Endodermal cell (in vitro differentiated cells): ENCODE results near the gene DTYMK. TPM values are rescaled to one million over a fixed set of nuclear protein-coding genes. Genes with fewer than 3 reads are reported as not detected.

Experiments used
- DNase-seq: peaks from one replicate; pipeline ENCODE4 v3.0.0-alpha.2; 2017
- H3K27ac ChIP-seq: 2 replicates; pipeline ENCODE4 v1.5.1; 2013; ENCODE audit warnings: mild to moderate bottlenecking, low read depth, low read length, moderate library complexity
- H3K27me3 ChIP-seq: 2 replicates; pipeline ENCODE4 v1.6.1; 2013; ENCODE audit warnings: mild to moderate bottlenecking, low read length, moderate library complexity; ENCODE audit not compliant: insufficient read depth, control insufficient read depth, poor library complexity, severe bottlenecking
- H3K36me3 ChIP-seq: 2 replicates; pipeline ENCODE4 v1.7.0; 2013; ENCODE audit warnings: mild to moderate bottlenecking, low read length, moderate library complexity; ENCODE audit not compliant: control insufficient read depth, insufficient read depth
- H3K4me1 ChIP-seq: one replicate; pipeline ENCODE4 v1.7.0; 2013; ENCODE audit warnings: low read length; ENCODE audit not compliant: control insufficient read depth, insufficient read depth
- H3K4me3 ChIP-seq: 2 replicates; pipeline ENCODE4 v1.5.1; 2013; ENCODE audit warnings: mild to moderate bottlenecking, low read length, moderate library complexity
- H3K9ac ChIP-seq: 2 replicates; pipeline ENCODE4 v1.6.1; 2013; ENCODE audit warnings: mild to moderate bottlenecking, low read length, moderate library complexity; ENCODE audit not compliant: poor library complexity, severe bottlenecking; ENCODE audit errors: extremely low read depth
- H3K9me3 ChIP-seq: 2 replicates; pipeline ENCODE4 v1.6.1; 2013; ENCODE audit warnings: mild to moderate bottlenecking, low read length, moderate library complexity; ENCODE audit not compliant: control insufficient read depth
- H3K27ac Mint-ChIP-seq: 2 replicates; pipeline ENCODE4 v1.8.0; 2020; ENCODE audit warnings: mixed read lengths
- H3K27me3 Mint-ChIP-seq: 2 replicates; pipeline ENCODE4 v1.8.0; 2021; ENCODE audit warnings: mild to moderate bottlenecking, mixed read lengths; ENCODE audit not compliant: insufficient read depth
- H3K36me3 Mint-ChIP-seq: 2 replicates; pipeline ENCODE4 v1.8.0; 2020; ENCODE audit warnings: low read depth, mixed read lengths
- H3K4me1 Mint-ChIP-seq: 2 replicates; pipeline ENCODE4 v1.8.0; 2020; ENCODE audit warnings: mixed read lengths
- H3K4me3 Mint-ChIP-seq: 2 replicates; pipeline ENCODE4 v1.8.0; 2020; ENCODE audit warnings: mild to moderate bottlenecking, moderate library complexity, mixed read lengths
- H3K9me3 Mint-ChIP-seq: 2 replicates; pipeline ENCODE4 v1.8.0; 2020; ENCODE audit warnings: mild to moderate bottlenecking, mixed read lengths
- CTCF ChIP-seq: fragments of 200-600 bp; sonication (generic); conservative IDR thresholded peaks from 2 replicates; pipeline ENCODE4 v1.5.0; 2021; ENCODE audit warnings: antibody characterized with exemption, mild to moderate bottlenecking
- WGBS, 2 experiments: methylation state at CpG; one replicate each; pipeline versions ENCODE4 v1.1.5 to v1.1.7; 2013; ENCODE audit warnings: missing lambda C conversion rate in 2 of 2, mixed read lengths in 1 of 2; ENCODE audit not compliant: insufficient coverage in 1 of 2, insufficient read length in 1 of 2; 5-methylcytosine and 5-hydroxymethylcytosine counted together
- total RNA-seq, 2 donors: library from RNA; stranded (reverse); fragmentation: NEBNext Ultra II Directional in 1 of 2; extraction: Animal tissue kit (Norgen Biotek cat#: 25700) in 1 of 2; gene quantifications; 2 replicates in 1 of 2; 3 replicates in 1 of 2; pipeline ENCODE4 v1.2.1, GENCODE V29; 2021

Gene DTYMK
- total RNA-seq, 2 donors from 2014 or later = 60.9 to 62.4 TPM

- no peak for TF ChIP-seq CTCF
- H3K4me1 ChIP-seq = no peaks in the 10 kb centered on the region
- peaks cover 74% of the 10 kb centered on the region for H3K36me3 Mint-ChIP-seq
- no peak for DNase-seq
- H3K36me3 ChIP-seq = peaks cover 72% of the 10 kb centered on the region
- H3K27ac Mint-ChIP-seq = no peak overlapping the region
- no peaks in the 10 kb centered on the region for H3K27me3 ChIP-seq
- no peak overlapping the region for H3K27ac ChIP-seq
- no peak overlapping the region for H3K4me3 ChIP-seq
- no peaks in the 10 kb centered on the region for H3K9me3 Mint-ChIP-seq
- H3K4me1 Mint-ChIP-seq = no peaks in the 10 kb centered on the region
- no peaks in the 10 kb centered on the region for H3K9me3 ChIP-seq
- H3K27me3 Mint-ChIP-seq = no peaks in the 10 kb centered on the region
- no peak overlapping the region for H3K9ac ChIP-seq
- no peak overlapping the region for H3K4me3 Mint-ChIP-seq
- 95 to 98% methylated on average over 10 to 14 of the region's 14 CpGs for WGBS, 2 experiments
Measured at GRCh38 chr2:241680827-241681599, 5.6 kb downstream of the DTYMK start.

- 91 to 97% methylated on average over 11 to 12 of the region's 12 CpGs for WGBS, 2 experiments
Measured at GRCh38 chr2:241680044-241680443, 6.6 kb downstream of the DTYMK start.

GRCh38 chr2:241678784-241679540 lies 7.7 kb downstream of the DTYMK start:
- no peak for DNase-seq
- peaks cover 59% of the 10 kb centered on the region for H3K36me3 ChIP-seq
- WGBS, 2 experiments = 90 to 91% methylated on average over 20 to 22 of the region's 22 CpGs

More at GRCh38 chr2:241680044-241680443, 6.6 kb downstream of the DTYMK start:
- Histone ChIP-seq H3K9me3 (no peaks in the 10 kb centered on the region), H3K27me3 (no peaks in the 10 kb centered on the region), H3K27ac (no peak overlapping the region), H3K4me3 (no peak overlapping the region), H3K36me3 (peaks cover 68% of the 10 kb centered on the region), H3K9ac (no peak overlapping the region), H3K4me1 (no peaks in the 10 kb centered on the region)
- Mint-ChIP-seq H3K9me3 (no peaks in the 10 kb centered on the region), H3K4me1 (no peaks in the 10 kb centered on the region), H3K4me3 (no peak overlapping the region), H3K27me3 (no peaks in the 10 kb centered on the region), H3K27ac (no peak overlapping the region), H3K36me3 (peaks cover 80% of the 10 kb centered on the region)
- no peak for DNase-seq
- no peak for TF ChIP-seq CTCF

More at GRCh38 chr2:241678784-241679540, 7.7 kb downstream of the DTYMK start:
- H3K27ac Mint-ChIP-seq = no peak overlapping the region
- no peaks in the 10 kb centered on the region for H3K9me3 ChIP-seq
- H3K27me3 ChIP-seq = no peaks in the 10 kb centered on the region
- no peak overlapping the region for H3K4me3 Mint-ChIP-seq
- no peak for TF ChIP-seq CTCF
- no peaks in the 10 kb centered on the region for H3K27me3 Mint-ChIP-seq
- H3K36me3 Mint-ChIP-seq = peaks cover 73% of the 10 kb centered on the region
- no peaks in the 10 kb centered on the region for H3K4me1 ChIP-seq
- no peak overlapping the region for H3K27ac ChIP-seq
- H3K9ac ChIP-seq = no peak overlapping the region
- no peaks in the 10 kb centered on the region for H3K4me1 Mint-ChIP-seq
- no peak overlapping the region for H3K4me3 ChIP-seq
- no peaks in the 10 kb centered on the region for H3K9me3 Mint-ChIP-seq
